Keratinocyte (primary cell): Measurements from ENCODE around the gene TYW3. TPM values are rescaled to one million over a fixed set of nuclear protein-coding genes. Genes with fewer than 3 reads are reported as not detected.
"Not testable (repeated sequence)": the region's sequence is repeated elsewhere in the genome, so short reads cannot be mapped to it uniquely, and the experiment has no call there.

Source experiments
- DNase-seq: peaks from one replicate; pipeline ENCODE4 v3.0.0-alpha.2; 2011; ENCODE audit warnings: low read depth, missing footprints, low spot score
- FAIRE-seq: peaks from 2 replicates; lab custom pipeline; 2011; peaks lifted over from hg19 to GRCh38; lab: Jason Lieb, UNC
- H2AFZ ChIP-seq: 2 replicates; pipeline ENCODE4 v1.6.0; 2012; ENCODE audit warnings: low read length, control low read depth, inconsistent platforms; ENCODE audit not compliant: control insufficient read depth
- H3K27ac ChIP-seq: 2 replicates; pipeline ENCODE4 v1.5.1; 2011; ENCODE audit warnings: low read length; ENCODE audit not compliant: control insufficient read depth, insufficient read depth
- H3K27me3 ChIP-seq: 3 replicates; pipeline ENCODE4 v1.6.0; 2011; ENCODE audit warnings: low read length; ENCODE audit not compliant: control insufficient read depth, insufficient read depth; ENCODE audit errors: extremely low read depth
- H3K36me3 ChIP-seq, 2 experiments: 2 replicates in 1 of 2; 3 replicates in 1 of 2; pipeline ENCODE4 v1.5.1; 2011; ENCODE audit warnings: low read length in 2 of 2, mild to moderate bottlenecking in 1 of 2; ENCODE audit not compliant: control insufficient read depth in 2 of 2, insufficient read depth in 2 of 2; ENCODE audit errors: extremely low read depth in 1 of 2
- H3K4me1 ChIP-seq: 3 replicates; pipeline ENCODE4 v1.5.1; 2011; ENCODE audit warnings: low read length; ENCODE audit not compliant: control insufficient read depth, insufficient read depth; ENCODE audit errors: extremely low read depth
- H3K4me2 ChIP-seq: 3 replicates; pipeline ENCODE4 v1.6.0; 2011; ENCODE audit warnings: low read depth, low read length; ENCODE audit not compliant: control insufficient read depth, insufficient read depth; ENCODE audit errors: extremely low read depth
- H3K4me3 ChIP-seq, 3 experiments: fragments of 200-600 bp in 1 of 3; sonication (generic) in 1 of 3; 2 replicates in 2 of 3; 3 replicates in 1 of 3; pipeline ENCODE4 v1.5.1; 2011 to 2016; ENCODE audit warnings: low read length in 3 of 3, mild to moderate bottlenecking in 3 of 3, control low read depth in 2 of 3, inconsistent platforms in 1 of 3, low read depth in 1 of 3, mixed read lengths in 1 of 3, mixed run types in 1 of 3, moderate library complexity in 1 of 3; ENCODE audit not compliant: control insufficient read depth in 2 of 3, insufficient read depth in 2 of 3; ENCODE audit errors: extremely low read depth in 1 of 3
- H3K79me2 ChIP-seq: 2 replicates; pipeline ENCODE4 v1.6.0; 2012; ENCODE audit warnings: low read length; ENCODE audit not compliant: control insufficient read depth, insufficient read depth
- H3K9ac ChIP-seq: 3 replicates; pipeline ENCODE4 v1.6.0; 2011; ENCODE audit warnings: low read length; ENCODE audit not compliant: control insufficient read depth, insufficient read depth; ENCODE audit errors: extremely low read depth
- H3K9me1 ChIP-seq: 3 replicates; pipeline ENCODE4 v1.6.0; 2011; ENCODE audit warnings: low read length; ENCODE audit not compliant: control insufficient read depth, insufficient read depth; ENCODE audit errors: extremely low read depth
- H3K9me3 ChIP-seq: 2 replicates; pipeline ENCODE4 v1.5.1; 2012; ENCODE audit warnings: low read depth, low read length; ENCODE audit not compliant: control insufficient read depth
- H4K20me1 ChIP-seq: 3 replicates; pipeline ENCODE4 v1.6.0; 2011; ENCODE audit warnings: low read length; ENCODE audit not compliant: control insufficient read depth, insufficient read depth; ENCODE audit errors: extremely low read depth
- CTCF ChIP-seq, 3 experiments: IDR thresholded peaks in 1 of 3; conservative IDR thresholded peaks in 1 of 3; optimal IDR thresholded peaks in 1 of 3; 2 replicates in 2 of 3; 3 replicates in 1 of 3; pipeline versions ENCODE3 to v1.5.1; 2011; ENCODE audit warnings: low read length in 3 of 3, mild to moderate bottlenecking in 3 of 3, moderate library complexity in 2 of 3, control low read depth in 1 of 3, inconsistent platforms in 1 of 3; ENCODE audit not compliant: insufficient read depth in 2 of 3; ENCODE audit errors: extremely low read depth in 1 of 3
- EZH2 ChIP-seq: IDR thresholded peaks from one replicate; pipeline ENCODE4 v1.6.1; 2012; ENCODE audit warnings: inconsistent platforms, mild to moderate bottlenecking, low read length, moderate library complexity
- dilution Hi-C: fragments of 300-500 bp; cut with MboI; formaldehyde crosslinking; loops from one replicate; pipeline ENCODE4 v1.7.0; 2020; ENCODE audit warnings: low sequenced_read_pairs; ENCODE audit not compliant: extremely low pct_ligation_motif_present
- polyA plus RNA-seq, 5 experiments: library from polyadenylated mRNA; depleted of rRNA in 3 of 5; stranded (reverse) in 3 of 5; stranded (forward) in 1 of 5; unstranded in 1 of 5; fragments of >200 nt; gene quantifications; 1 replicate in 1 of 5; 2 replicates in 3 of 5; 3 replicates in 1 of 5; pipeline versions ENCODE4 v1.2.1 to v1.2.3, GENCODE V29; 2011 to 2012; ENCODE audit warnings: missing spikeins in 2 of 5, low read depth in 1 of 5, low replicate concordance in 1 of 5

Gene TYW3
- polyA plus RNA-seq, 1 donor (not counting 4 experiments of a cell fraction or from before 2014, with no cell fraction given): 25.9 TPM

DNA sequence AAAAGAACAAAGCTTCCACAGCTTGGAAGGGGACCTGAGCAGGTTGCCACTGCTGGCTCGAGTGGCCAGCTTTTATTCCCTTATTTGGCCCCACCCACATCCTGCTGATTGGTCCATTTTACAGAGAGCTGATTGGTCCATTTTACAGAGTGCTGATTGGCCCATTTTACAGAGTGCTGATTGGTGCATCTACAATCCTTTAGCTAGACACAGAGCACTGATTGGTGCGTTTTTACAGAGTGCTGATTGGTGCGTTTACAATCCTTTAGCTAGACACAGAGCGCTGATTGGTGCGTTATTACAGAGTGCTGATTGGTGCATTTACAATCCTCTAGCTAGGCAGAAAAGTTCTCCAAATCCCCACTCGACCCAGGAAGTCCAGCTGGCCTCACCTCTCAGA is 12.3 kb downstream of the TYW3 start:
- H2AFZ ChIP-seq, H3K4me3 ChIP-seq, H3K79me2 ChIP-seq, H3K27ac ChIP-seq, H3K9me1 ChIP-seq, H3K4me2 ChIP-seq, H3K9me3 ChIP-seq, FAIRE-seq, H4K20me1 ChIP-seq, DNase-seq, H3K9ac ChIP-seq, H3K4me1 ChIP-seq, dilution Hi-C loops, H3K27me3 ChIP-seq: not testable (repeated sequence)
- peaks cover 0 to 15% of the 10 kb centered on the region in 2 experiments for H3K36me3 ChIP-seq

DNA sequence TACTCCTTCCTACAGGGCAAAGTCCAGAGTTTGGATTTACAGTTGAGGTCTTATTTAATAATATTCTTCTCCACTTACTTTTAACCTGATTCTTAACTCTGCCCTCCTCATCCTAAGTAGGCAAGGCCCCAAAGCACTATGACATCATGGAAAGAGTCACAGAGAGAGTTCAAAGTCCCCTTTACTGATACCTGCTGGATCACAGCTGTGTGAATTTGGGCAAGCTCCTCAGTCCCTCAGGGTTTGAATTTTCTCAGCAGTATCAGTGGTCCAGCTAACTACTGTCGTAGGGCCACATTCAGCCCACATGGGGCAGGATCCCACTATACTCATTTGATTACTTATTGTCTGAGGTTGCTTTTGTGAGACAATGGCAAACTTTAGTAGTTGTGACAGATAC is 16.0 kb downstream of the TYW3 start:
- dilution Hi-C loops: no loop called here
- H3K9ac ChIP-seq: no peak overlapping the region
- H3K27ac ChIP-seq: no peak overlapping the region
- H3K27me3 ChIP-seq: no peaks in the 10 kb centered on the region
- no peak for TF ChIP-seq EZH2
- no peak for TF ChIP-seq CTCF (optimal IDR thresholded peaks at IDR 0.05 in 1 of 3, IDR thresholded peaks at IDR 0.05 in 1 of 3, conservative IDR thresholded peaks at IDR 0.05 in 1 of 3; ENCODE audit: extremely low read depth in 1 of 3, insufficient read depth in 2 of 3, low read length in 3 of 3)
- H4K20me1 ChIP-seq: no peaks in the 10 kb centered on the region
- H3K9me3 ChIP-seq: no peaks in the 10 kb centered on the region
- no peaks in the 10 kb centered on the region for H3K4me1 ChIP-seq
- no peak overlapping the region for H3K4me3 ChIP-seq
- H3K79me2 ChIP-seq: no peaks in the 10 kb centered on the region
- H3K36me3 ChIP-seq: peaks cover 4 to 17% of the 10 kb centered on the region in 2 experiments
- H3K9me1 ChIP-seq: no peaks in the 10 kb centered on the region
- DNase-seq: no peak
- no peak for FAIRE-seq
- no peak overlapping the region for H2AFZ ChIP-seq
- H3K4me2 ChIP-seq: no peak overlapping the region

GRCh38 chr1:74753104-74753503 is 20.2 kb downstream of the TYW3 start:
- Histone ChIP-seq H3K27me3 (no peaks in the 10 kb centered on the region), H3K27ac (no peak overlapping the region), H3K79me2 (no peaks in the 10 kb centered on the region), H3K4me3 (no peak overlapping the region), H3K9ac (no peak overlapping the region), H3K4me2 (no peak overlapping the region), H3K9me3 (no peaks in the 10 kb centered on the region), H3K36me3 (peaks cover 4 to 16% of the 10 kb centered on the region in 2 experiments), H3K9me1 (no peaks in the 10 kb centered on the region), H2AFZ (no peak overlapping the region), H4K20me1 (no peaks in the 10 kb centered on the region), H3K4me1 (no peaks in the 10 kb centered on the region)
- DNase-seq: no peak
- TF ChIP-seq EZH2: no peak
- no peak for TF ChIP-seq CTCF (optimal IDR thresholded peaks at IDR 0.05 in 1 of 3, IDR thresholded peaks at IDR 0.05 in 1 of 3, conservative IDR thresholded peaks at IDR 0.05 in 1 of 3; ENCODE audit: extremely low read depth in 1 of 3, insufficient read depth in 2 of 3, low read length in 3 of 3)
- dilution Hi-C loops: no loop called here
- no peak for FAIRE-seq
